GM20431 (cell line): Measurements from ENCODE around the gene KHK.

Source experiments
- in situ Hi-C: fragments of 300-500 bp; cut with MseI, MboI; formaldehyde crosslinking; loops from one replicate; pipeline ENCODE4 v1.15.0; 2020; ENCODE audit warnings: low sequenced_read_pairs; ENCODE audit not compliant: unreplicated experiment

The KHK gene

DNA sequence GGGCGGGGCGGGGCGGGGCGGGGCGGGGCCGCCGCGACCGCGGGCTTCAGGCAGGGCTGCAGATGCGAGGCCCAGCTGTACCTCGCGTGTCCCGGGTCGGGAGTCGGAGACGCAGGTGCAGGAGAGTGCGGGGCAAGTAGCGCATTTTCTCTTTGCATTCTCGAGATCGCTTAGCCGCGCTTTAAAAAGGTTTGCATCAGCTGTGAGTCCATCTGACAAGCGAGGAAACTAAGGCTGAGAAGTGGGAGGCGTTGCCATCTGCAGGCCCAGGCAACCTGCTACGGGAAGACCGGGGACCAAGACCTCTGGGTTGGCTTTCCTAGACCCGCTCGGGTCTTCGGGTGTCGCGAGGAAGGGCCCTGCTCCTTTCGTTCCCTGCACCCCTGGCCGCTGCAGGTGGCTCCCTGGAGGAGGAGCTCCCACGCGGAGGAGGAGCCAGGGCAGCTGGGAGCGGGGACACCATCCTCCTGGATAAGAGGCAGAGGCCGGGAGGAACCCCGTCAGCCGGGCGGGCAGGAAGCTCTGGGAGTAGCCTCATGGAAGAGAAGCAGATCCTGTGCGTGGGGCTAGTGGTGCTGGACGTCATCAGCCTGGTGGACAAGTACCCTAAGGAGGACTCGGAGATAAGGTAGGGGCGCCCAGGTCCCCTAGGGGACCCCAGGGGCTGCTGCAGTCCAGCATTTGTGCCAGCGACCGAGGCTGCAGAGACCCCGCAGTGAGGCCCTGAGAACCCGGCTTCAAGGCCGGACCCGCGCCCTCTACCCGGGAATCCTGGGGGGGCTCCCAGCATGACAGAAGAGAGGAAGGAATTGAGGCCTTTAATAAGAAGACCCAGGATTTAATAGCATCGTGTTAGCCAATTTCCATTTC lies at the start of gene KHK:
TSS of gene KHK (plus strand) at position 49 of the 870 bp plus-strand sequence. CDS start at position 537, 488 bp downstream.
- in situ Hi-C loops = no loop called here

DNA sequence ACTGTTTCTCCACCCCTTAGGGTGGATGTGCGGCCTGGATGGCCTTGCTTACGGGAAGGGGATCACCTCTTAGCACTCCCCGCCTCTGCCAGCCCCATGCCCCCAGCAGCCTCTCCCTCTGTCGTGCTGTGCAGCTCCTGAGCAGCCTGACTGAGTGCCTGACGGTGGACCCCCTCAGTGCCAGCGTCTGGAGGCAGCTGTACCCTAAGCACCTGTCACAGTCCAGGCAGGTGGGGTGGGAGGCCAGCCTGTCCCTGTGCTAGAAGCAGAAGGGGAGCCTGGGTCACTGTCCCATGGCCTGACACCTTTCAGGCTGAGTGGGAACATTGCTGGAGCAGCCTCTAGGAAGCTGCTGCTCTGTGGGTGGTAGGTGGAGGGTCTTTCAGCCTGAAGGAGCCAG lies 48.6 kb upstream of the KHK start:
- in situ Hi-C loops = no loop called here

DNA sequence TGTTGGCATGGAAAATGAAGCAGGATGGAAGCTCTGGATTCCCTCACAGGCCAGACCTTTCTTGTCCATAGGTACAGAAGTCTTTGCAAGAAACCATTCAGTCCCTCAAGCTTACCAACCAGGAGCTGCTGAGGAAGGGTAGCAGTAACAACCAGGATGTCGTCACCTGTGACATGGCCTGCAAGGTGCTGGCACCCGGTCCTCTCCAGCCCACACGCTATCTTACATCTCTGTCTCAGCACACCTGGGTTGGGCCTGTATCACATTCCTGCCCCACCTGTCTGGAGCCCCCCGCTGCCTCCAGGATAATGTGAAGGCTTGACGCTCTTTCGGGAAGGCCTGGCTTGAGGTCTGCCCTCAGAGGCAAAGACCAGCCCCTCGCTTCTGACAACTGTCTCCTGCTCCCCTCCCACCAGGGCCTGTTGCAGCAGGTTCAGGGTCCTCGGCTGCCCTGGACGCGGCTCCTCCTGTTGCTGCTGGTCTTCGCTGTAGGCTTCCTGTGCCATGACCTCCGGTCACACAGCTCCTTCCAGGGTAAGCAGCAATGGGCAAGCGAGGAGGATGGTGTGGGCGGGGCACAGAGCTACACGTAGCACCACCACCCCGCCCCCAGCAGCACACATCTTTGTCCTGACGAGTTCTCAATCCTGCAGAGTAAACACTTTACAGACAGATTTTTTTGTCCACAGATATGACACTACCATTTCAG lies 47.8 kb upstream of the KHK start:
- in situ Hi-C loops = no loop called here

DNA sequence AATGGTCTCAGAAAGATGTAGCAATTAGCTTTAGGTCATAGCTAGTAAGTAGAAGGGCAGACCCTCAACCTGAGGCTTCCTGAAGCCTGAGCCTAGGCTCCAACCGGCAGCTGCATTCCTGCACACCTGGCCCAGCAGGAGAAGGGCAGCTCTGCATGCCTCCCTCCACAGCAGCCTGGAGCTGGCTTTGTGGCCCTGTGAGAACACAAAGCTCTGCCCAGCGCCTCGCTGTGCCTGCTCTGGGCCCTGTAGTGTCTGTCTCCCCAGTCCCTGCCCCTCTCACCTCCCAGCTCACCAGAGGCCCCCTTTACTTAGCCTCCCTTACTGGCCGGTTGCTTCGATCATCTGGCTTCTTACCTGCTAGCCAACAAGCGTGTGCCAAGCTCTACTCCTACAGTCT lies 47.1 kb upstream of the KHK start:
- in situ Hi-C loops = no loop called here

DNA sequence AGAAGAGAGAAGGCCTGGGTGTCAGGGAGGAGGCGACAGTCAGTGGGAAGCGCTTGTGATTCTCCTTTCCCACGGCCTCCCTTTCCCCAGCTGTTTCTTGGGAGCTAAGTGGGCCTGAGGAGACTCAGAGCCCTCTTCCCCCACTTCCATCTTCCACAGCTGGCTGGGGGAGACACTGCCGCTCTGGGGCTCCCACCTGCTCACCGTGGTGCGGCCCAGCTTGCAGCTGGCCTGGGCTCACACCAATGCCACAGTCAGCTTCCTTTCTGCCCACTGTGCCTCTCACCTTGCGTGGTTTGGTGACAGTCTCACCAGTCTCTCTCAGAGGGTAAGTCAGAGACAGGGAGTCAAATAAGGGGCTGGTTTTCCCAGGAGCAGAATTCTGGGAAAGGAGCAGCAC lies 46.7 kb upstream of the KHK start:
- in situ Hi-C loops = no loop called here

DNA sequence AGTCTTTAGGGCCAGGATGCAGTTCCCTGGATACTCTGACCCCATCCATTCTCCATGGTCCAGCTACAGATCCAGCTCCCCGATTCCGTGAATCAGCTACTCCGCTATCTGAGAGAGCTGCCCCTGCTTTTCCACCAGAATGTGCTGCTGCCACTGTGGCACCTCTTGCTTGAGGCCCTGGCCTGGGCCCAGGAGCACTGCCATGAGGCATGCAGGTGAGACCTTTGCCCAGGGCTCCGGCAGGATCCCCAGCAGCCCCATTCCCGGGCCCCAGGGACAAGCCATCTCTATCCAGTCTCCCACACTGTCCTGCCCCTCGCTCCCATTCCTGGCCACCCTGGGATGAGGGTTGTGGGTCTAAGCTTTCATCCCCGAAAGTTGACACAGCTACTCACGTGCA lies 46.3 kb upstream of the KHK start:
- in situ Hi-C loops = no loop called here

DNA sequence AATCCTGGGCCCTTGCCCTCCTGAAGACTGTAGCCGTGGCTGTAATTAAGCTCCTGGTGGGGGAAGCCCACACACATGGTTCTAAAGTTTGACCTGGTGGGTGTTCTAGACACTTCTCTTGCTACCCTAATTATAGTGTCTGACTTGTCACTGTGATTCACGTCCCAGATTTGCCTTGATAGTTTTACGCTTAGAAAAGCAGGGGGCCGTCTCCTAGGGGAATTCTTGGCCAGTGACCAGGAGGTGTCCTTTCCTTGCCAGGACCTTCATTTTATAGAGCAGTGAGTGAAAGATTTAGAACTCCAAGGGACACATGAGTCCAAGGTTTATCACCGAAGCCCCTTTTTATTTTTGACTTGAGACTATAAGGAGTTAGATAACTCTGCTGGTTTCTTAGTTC lies 44.8 kb upstream of the KHK start:
- in situ Hi-C loops = no loop called here

DNA sequence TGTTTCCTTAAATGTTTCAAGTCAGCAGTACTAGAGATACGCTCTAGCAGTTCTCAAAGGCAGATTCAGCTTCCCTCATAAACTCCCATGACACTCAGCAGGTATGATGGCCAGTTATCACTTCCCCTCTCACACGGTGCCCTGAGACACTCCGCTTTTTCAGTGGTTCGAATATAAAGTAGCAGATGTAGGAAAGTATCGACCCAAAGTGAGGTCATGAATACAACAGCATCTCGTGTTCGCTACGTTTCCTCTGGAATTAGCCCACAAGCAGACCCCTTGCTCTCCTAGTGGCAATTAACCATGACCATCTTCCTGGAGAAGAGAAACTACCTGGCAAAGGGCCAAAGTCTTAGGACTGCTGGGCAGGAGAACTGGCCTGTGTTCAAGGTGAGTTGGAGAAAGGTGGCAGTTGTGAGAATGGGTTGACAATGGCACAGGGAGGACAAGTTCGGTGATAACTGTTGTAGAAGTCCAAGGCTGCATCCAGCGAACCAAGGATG lies 44.4 kb upstream of the KHK start:
- in situ Hi-C loops = no loop called here

DNA sequence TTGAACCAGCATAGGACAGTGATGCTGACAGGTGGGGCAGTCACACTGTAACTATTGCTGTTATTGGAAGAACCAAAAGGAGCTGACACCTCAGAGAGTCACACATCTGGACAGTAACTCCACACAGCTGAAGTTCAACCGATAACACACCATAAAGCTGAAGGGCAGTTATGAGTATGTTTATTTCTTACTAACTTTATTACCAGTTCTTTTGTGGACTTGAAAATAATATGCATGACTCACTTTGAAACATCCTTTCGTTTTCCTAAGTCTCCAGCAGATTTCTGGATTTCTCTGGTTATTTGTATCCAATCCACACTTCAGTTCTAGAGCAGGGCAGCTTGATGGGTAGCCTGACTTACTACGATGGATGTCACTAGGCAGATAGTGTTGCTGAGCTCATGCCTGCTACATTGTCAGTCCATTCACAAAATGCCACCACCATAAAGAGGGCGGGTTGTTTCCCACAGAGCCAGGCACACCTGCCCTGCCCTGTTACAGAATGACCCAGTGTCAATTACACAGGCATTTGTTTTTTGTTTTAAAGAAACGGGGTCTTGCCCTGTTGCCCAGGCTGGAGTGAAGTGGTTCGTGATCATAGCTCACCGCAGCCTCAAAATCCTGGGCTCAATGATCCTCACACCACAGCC lies 43.5 kb upstream of the KHK start:
- in situ Hi-C loops = no loop called here

DNA sequence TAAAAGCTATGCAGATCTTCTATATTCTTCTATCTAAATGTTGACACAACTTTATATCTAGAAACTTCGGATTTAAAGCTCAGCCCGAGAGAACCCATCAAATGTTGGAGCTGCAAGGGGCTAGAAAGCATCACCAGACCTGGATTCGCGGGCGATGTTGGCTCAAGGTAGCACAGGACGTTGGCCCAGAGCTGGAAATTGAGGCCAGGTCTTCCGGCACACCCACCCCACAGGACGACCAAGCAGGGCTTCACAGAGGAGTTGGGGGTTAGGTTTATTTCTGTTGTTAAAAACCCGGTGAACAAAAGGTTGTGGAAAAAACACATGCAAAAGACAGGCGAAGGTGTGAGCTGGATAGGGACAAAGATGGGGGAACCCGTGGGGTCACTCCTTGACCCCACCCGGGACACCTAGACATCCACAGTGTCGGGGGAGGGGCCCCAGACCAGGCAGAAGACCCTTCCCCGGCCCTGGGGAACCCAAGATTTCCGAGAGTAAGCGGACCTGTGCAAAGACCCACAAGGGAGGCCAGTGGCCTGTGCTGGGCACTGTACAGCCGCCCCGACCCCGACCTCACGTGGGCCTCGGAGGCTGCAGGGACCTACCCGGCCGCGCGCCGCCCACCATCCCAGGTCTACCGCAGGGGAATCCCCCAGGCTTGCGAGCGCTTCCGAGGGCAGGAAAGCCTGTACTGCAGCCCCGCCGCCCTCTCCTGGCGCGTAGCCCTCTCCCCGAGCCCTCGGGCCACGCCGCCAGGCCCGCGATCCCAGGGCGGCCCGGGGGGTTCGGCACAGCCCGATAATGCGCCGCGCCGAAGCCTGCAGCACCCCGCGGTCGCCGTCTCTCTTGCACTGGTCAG lies 36.9 kb upstream of the KHK start:
- in situ Hi-C loops = no loop called here

DNA sequence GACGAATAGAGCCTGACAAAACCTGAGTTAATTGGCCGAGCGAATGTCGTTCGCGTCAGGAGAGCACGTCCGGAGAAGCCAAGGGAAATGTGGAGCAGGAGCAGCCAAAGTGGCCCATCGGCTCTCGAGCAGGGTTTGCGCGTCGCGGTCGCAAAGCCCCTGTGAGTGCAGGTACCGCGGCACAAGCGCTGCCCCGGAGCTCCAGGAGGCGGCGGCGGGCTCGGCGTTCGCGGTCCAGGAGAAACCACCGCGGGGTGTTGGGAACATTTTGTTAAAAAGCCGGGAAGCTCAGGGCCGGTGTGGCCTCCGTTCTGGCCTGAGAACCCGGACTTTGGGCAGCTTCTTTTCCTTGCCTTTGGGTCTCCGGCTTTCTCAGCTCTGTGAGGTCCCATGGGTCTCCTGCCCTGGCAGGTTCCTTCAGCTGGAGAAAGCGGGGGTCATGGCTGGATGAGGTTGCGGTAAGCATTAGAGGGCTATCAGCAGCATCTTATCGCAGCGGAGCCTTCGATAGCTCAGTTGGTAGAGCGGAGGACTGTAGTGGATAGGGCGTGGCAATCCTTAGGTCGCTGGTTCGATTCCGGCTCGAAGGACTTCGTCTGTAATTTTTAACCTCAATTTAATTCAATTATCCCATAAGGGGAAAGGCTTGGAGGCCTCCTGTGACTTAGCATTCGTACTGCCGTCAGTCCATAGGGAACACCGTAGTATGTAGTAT lies 36.1 kb upstream of the KHK start:
- in situ Hi-C loops = no loop called here

DNA sequence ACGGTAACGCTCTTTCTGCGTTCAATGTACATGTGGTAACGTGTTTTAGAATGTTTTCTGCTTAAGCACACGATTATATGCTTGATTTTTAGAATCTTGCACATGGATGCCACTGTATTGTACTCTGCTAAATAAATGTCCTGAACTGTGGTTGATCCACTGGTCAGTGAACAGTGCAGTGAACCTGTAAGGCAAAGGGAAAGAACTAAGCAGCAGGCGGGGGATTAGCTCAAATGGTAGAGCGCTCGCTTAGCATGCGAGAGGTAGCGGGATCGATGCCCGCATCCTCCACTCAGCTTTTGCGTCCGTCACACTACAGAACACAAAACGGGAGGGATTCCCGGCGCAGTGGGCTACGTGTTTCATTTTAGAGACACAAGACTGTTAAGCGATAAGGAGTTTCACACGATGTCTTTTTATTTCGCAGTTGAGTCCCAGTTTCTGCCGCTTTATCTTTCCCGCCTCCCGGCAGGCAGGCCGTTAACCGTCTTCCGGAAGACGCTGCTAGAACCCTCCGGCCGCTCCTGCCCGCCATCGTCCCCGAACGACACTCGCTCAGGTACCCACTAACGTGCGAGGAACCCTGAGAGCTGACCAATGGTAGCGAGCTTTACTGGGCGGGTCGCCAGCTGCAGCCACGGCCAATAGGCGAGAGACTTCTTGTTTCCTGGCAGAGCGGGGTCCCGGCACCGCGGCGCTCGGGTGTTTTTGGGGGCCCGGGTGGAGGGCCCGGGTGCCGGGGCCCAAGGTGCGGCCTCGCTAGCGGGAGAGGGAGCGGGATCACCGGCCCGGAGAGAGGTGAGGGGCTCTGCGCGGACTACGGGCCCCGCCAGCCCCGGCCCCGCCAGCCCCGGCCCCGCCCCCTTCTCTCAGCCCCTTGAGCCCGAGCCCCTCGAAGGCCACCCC lies 35.3 kb upstream of the KHK start, which contains the start of gene AGBL5:
TSS of gene AGBL5 (plus strand) at position 673 of the 906 bp plus-strand sequence. CDS start 1,291 bp downstream, outside the sequence.
- in situ Hi-C loops = no loop called here

DNA sequence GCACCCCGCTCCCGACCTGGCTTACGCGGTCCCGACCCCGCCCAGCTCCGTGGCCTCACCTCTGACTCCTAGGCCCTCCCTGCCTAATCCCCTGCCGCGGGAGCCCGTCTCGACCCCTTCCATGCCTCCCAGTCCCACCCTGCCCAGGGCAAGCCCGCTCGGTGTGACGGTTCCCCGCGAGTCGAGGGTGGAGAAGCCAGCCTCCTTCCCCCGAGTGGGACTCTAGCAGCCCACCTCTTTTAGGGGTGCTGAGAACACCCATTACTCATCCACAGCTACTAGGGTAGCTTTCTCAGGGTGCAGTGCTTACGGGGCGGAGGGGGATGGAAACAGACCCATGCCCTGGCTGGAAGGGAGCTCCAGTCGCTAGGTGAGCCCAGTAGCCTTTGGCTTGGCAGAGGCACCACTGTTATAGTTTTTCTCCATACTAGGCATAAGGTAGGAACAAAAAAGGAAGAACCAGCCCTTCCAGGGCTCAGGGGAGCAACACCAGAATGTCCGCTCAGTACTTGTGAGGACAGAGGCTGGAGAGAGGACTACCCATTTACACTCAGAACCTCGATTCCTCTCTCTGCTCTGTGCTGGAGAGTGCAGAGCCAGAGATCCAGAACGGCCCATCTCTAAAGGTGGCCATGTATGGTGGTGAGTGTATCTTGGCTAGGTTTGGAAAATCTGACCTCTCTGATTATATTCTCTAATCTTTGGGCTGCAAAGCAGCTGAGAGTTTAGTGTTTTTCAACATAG lies 34.5 kb upstream of the KHK start:
- in situ Hi-C loops = no loop called here

DNA sequence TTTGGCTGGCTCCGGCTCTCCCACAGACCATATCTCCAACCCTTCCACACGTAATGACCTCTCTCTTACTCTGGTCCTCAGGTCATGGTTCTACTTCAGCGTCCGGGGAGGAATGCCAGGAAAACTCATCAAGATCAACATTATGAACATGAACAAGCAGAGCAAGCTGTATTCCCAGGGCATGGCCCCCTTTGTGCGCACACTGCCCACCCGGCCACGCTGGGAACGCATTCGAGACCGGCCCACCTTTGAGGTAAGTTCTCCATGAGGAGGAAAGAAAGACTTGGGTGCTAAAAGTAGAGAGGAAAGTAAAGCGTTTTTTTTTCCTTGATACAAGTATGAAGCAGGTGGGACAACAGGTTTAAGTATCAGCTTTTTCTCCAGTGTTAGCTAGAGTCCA lies 33.3 kb upstream of the KHK start:
- in situ Hi-C loops = no loop called here

DNA sequence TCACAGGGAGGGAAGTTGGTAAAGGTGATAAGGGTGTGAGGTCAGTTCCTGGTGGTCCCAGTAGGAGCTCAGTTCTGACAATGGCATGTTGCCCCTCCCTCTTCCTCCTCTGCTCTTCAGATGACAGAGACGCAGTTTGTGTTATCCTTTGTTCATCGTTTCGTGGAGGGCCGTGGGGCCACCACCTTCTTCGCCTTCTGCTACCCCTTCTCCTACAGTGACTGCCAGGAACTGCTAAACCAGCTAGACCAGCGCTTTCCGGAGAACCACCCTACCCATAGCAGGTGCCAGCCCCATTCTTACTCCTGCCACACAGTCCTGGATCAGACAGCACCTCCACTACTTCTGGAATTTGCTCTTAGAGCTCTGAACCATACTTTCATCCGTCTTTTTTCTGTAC lies 32.8 kb upstream of the KHK start:
- in situ Hi-C loops = no loop called here

DNA sequence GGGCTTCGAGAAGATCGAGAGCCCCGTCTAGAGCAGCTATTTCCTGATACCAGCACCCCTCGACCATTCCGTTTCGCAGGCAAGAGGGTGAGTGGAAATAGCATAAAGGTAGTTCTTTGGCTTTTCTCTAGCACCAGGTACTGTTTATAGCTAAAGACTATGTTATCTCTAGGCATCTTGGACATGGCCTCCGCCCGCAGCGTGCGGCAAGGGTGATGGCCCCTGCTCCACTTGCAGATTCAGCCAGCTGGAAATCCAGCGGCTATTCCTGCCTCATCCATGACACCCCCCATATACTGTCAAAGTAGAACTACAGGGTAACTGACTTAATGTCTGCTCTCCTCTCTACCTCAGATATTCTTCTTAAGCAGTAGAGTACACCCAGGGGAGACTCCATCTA lies 31.9 kb upstream of the KHK start:
- in situ Hi-C loops = no loop called here

DNA sequence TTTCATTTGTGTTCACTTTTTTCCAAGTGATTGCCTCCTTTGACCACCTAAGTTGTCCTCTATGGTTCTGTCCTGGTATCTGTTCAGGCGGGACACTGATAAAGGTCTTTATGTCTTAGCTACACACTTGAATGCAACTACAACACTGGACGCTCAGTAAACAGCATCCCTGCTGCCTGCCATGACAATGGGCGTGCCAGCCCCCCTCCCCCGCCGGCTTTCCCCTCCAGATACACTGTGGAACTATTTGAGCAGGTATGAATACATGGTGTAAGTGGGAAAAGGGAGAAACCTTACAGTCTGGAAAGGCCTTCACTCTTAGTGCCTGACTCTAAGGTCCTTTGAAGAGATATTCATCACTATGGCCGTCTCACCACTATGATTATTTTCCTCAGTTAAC lies 29.4 kb upstream of the KHK start:
- in situ Hi-C loops = no loop called here

DNA sequence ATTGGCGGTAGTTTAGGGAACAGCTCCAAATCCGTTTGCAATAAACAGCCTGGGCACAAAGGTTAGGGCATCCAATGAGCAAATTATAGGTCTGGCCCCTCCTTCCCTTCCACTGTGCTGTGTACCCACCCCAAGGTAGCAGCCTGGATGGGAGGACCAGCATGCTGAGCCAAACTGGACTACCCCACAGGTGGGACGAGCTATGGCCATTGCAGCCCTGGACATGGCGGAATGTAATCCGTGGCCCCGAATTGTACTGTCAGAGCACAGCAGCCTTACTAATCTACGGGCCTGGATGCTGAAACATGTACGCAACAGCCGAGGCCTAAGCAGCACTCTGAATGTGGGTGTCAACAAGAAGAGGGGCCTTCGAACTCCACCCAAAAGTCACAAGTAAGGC lies 28.4 kb upstream of the KHK start:
- in situ Hi-C loops = no loop called here
